Measurements from ENCODE around the gene RCOR1.
"Not testable (repeated sequence)": the region's sequence is repeated elsewhere in the genome, so short reads cannot be mapped to it uniquely, and the experiment has no call there.

RCOR1 gene

DNA sequence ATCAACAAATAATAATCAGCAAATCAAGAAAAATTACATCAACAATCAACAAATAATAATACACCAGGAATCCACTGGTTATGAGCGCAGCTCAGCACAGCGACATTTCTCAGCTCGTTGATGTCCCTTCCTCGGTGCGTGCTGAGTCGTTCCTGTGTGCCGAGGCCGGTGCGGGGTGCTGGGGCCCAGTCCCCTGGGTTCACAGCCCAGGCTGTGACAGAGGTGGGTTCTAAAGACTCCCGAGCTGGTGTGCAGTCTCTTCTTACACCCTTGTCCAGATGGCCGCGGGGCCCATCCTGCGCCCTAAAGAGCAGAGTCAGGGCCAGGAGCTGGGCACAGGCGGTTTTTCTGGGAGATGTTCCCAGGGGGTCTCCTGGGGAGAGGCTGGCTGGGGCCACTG, 157.9 kb downstream of the RCOR1 start:
- no peak for DNase-seq (ENCODE audit: low spot score)

DNA sequence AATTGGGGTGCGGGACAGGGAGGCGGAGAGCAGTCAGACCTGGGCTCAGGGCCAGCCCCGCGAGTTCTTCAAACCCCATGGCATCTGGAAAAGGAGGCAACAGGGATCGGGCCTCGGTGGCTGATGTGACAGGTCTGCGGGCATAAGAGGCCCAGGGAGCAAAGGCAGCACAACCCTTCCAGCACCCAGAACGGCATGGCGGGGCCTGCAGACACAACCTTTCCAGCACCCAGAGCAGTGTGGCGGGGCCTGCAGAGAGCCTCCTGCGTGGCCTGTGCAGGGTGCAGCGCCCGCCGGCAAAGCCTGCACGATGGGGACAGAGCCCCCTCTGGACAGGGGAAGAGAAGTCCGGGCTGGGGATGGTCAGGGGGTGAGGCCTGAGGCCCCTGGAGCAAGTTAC, 158.6 kb downstream of the RCOR1 start:
- no peak for DNase-seq (ENCODE audit: low spot score)

DNA sequence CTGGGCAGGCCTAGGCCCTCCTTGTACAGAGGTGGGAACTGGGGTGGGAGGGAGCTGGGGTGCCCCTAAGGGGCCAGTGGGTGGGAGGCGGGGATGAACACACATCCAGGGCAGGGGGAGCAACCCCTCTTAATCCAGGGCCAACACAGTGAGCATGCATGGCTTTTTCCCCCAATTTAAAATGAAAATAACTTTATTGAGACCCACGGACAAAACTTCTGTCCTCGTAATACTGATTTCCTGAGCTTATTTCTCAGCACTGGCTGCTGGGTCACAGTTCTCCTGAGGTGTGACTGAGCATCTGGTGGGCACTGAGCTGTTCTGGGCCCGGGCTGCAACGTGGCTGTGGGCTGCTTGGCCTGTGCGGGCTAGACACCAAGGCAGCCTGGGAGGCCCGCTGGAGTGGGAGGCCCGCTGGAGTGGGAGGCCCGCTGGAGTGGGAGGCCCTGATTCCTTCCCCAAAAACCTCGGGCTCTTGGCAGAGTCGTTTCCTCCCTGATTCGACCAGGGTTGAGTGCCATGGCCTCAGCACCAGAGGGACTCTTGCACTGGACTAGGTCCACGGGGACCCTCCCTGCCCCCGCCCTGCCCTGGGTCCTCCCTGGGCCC, 159.9 kb downstream of the RCOR1 start:
- DNase-seq (ENCODE audit: low spot score): no peak

DNA sequence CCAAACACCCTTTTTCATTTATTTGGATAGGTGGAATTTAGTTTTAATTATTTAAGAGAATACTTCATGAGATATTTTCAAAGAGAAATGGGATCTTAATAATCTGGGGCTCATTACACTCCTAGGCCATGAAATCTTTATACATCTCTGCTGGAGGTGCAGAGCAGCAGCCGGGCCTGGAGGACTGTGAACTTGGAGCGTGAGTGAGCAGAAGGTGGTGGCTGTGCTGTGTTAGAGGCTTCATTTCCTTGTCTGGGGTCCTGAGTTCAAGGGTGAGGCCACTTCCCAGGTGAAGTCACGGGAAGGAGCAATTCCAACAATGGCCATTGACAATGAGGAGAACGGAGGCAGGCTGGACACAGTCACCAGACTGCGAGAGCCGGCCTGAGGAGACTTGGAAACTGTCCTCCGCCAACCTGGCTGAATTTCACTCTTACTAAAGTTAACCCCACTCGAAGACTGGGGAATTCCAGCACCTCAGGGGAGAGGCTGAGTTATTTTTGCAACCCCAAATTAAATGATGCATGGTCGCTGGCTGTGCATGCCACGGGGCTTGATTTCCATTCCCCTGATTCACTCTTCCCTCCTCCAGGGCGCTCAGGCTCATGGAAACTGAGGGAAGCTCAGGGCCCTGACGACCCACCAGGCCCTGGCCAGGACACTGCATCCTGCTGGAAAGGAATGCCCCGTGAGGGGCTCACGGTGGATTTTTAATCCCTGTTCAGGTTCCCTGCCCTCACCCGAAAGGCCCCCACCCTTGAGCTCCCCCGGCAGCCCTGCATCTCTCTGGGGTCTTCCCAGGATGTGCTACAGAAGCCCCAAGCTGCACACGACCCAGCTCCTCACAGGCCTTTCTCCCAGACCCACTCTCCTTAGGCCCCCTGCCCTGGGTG, 162.2 kb downstream of the RCOR1 start:
- DNase-seq (ENCODE audit: low spot score): no peak

DNA sequence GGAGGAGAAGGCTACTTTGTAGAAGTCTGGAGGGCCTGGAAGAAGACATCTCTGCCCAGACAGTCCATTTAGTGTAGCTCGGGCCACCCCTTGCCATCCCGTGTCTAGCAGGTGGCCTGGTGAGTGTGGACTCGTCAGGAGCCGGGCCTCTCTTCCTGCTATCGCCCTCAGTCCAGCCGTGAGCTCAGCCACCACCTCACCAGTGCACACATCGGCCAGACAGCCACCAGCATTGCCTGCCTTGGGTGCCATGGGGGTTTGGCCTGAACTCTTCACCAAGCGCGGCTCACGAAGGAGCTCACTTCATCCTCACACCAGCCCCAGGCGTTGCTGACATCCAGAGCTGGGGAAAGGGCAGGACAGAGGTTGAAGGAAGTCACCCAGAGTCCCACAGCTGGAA, 165.2 kb downstream of the RCOR1 start:
- DNase-seq (ENCODE audit: low spot score): no peak

DNA sequence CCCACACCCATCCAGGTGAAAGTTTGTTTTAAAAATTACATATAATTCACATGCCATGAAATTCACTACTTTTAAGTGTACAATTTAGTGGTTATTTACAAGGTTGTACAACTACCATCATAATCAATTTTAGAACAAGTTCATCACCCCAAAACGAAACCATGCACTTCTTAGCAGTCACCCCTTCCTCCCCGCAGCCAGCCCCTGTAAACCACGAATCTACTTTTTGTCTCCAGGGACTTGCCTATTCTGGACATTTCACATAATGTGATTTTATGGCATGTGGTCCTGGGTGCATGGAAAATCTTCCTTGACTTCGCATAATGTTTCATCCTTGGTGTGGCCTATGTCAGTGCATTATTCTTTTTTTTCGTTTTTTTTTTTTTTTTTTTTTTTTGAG, 165.6 kb downstream of the RCOR1 start:
- no peak for DNase-seq (ENCODE audit: low spot score)

DNA sequence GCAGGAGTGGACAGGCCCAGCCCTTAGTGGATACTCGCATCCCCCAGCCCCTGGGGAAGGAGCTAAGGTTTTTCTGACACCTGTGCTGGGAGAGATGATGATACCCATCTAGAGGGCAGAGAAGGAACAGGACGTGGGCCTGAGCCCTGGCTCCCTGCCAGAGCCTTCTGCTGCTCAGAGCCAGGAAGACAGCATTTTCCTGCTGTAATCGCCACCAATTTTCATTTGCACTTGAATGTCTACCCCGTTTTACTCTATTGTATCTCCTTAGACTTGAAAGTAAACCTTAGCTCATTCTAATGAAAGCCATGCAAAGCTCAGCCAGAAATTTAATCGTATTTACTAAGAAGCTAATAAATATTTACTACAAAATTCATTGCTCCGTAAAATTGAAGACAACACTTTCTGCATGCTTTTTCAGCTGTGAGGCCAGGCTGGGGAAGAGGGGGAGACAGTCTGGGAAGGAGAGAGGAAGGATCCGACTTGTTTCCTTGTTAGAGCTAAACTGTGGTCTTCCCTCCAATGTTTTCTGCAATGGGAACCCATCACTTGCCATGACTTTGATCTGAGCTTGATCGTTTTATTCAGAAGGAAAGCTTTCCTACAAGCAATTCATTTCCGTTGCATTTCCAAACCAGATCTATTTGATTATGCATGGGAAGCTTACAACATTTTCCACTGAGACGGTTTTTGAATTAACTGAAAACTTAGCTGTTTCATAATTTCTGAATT, 167.2 kb downstream of the RCOR1 start:
- no peak for DNase-seq (ENCODE audit: low spot score)

DNA sequence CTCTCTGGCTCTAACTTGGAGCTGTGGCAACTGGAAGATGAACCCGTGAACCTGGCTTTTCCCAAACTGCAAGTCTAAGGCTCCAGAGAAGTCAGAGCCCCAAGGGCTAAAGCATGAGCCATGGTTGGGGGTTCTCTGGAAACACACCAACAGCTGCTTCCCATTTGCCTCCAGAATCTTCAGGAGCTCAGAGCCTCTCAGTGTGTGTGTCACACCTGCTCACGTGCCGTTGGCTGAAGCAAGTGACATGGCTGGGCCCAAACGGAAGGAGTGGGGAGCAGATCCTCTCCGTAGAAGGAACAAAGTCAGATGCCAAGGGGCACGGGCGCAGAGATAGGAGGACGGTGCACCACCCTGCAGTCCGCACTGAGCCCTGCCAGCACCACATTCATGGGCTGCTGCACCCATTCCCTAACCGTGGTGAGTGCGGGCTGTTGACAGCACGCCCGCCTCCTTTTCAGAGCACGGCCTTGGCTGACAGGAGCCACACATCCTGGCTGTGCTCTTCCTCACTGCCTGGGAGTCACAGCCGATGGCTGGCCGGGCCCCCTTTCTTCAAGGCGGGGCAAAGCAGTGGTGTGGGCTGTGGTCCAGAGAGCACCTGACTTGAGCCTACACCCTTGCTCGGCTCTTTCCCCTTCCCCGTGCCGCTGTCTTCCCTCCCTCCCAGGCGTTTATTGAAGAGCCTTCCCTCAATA, 168.2 kb downstream of the RCOR1 start:
- no peak for DNase-seq (ENCODE audit: low spot score)

DNA sequence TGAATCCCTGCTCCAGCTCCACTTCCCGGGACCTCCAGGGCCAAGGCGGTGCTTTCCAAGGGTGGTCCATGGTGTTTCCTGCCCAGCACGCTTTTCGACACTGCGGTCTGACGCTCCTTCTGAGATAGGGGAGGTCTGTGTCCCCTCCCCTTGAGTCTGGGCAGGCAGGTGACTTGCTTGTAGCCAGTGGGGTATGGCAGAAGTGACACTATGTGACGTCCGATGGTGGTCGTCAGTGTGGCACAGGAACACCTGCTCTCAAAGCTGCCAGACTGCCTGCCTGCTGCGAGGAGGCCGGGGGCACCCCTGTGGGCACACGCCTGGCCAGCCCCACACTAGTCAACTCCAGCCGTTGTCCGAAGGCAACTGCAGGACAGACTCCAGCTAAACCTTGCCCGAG, 168.8 kb downstream of the RCOR1 start:
- DNase-seq (ENCODE audit: low spot score): no peak

DNA sequence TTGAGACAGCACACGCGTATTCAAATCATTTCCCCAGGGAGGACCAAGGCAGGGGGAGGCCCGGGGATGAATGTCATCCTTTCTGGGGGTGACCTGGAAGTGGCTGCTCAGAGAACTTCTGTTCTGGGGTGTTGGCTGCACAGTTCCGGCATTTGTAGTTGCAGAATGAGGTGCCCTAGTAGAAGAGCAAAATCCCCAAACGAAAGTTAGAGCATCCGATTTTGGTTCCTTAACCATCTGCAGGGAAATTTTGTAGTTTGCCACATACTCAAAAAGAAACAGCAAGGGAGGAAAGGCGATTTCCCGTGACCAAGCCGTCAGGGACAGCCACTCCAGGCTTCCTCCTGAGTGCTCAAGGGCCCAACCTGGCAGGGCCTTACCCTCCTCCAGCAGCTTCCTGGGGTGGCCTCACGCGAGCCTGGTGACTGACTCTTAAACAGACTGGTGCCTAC, 171.8 kb downstream of the RCOR1 start:
- DNase-seq (ENCODE audit: low spot score): no peak

DNA sequence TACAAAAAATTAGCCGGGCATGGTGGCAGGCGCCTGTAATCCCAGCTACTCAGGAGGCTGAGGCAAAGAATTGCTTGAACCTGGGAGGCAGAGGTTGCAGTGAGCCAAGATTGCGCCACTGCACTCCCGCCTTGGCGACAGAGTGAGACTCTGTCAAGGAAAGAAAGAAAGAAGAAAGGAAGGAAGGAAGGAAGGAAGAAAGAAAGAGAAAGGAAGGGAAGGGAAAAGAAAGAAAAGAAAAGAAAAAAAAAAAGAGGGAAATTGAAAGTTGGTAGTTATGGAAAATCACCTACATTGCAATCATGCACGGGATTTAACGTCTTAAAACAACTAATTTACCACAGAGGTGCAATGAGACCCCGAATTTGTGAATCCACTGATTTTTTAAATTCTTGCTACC, 173.3 kb downstream of the RCOR1 start:
- DNase-seq (ENCODE audit: low spot score): not testable (repeated sequence)

DNA sequence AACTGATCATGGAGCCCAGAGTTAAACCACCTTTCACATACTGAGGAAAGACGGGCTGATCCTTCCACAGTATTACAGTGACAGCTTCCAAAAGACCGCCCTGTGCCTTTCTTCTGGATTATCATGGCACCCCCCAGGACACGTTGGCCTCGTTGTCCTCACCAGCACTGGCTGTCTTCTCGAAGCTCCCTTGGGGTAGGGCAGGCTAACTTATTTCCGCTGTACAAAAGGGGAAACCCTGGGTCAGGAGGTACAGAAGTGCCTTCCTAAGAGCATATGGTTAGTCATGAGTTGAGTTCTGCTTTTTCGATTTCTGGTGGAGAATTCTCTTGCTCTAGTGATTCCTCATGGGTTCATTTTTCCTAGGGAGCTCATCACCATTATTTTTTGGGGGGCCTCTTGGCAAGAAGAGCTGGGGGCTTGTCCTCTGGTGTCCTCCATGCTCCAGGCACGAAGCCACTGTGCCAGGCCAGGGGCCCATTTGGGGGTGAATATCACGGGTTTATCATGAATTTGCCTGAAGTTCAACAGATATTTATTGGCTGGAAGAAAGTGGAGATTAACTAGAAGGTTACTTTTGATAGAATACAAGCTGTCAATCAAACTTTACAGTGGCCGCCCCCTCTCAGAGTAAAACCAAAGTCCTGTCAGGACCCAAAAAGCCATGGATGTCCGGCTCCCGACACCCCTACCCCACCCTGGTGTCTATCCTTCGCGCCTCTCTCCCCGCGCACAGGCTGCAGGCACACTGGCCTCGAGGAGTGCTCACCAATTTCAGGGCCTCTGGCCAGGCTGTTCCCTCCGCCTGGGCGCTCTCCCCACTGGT, 176.0 kb downstream of the RCOR1 start:
- DNase-seq (ENCODE audit: low spot score): no peak

DNA sequence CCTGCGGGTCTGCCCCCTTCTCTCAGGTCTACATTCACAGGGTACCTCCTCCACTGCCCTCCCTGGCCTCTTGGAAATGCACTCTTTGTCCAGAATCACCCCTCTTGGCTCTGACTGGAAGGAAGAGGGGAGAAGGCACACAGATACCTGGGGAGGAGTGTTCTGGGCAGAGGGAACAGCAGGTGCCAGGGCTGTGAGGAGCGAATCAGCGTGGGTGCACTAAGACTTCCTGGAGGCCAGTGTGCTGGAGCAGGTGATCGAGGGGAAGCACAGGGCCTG, 176.5 kb downstream of the RCOR1 start:
- DNase-seq (ENCODE audit: low spot score): no peak

DNA sequence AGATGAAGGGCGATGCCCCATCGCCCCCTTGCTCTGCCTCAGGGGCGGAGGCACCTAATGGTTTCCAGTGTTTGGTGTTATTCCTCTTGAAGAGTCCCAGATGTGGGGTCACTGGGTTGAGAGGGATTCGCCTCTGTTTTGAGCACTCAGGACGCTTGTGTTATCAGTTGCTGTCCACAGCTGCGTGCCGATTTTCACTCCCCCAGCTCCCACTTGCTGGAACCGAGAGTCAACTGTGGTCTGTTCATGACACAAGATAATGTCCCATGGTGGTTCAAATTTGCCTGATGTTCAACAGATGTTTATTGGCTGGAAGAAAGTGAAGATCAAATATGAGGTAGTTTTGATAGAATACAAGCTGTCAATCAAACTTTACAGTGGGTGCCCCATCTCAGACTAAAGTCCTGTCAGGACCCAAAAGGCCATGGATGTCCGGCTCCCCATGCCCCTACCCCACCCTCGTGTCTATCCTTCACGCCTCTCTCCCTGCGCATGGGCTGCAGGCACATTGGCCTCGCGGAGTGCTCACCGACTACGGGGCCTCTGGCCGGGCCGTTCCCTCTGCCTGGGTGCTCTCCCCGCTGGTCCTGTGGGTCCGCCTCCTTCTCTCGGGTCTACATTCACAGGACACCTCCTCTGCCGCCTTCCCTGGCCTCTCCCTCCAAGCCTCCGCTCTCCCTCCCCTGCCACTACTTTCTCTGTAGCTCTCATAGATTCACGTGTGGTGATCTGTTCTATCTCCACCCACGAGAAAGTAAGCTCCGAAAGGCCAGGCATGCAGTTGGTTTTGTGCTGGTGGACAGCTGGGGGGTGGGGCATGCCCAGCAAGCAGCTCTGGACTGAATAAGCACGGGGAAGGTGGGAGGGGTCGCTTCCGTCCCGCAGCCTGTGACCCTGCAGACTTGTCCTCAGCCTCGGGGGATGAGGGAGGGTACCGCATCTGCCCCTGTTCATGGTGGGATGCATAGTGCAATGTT, 178.0 kb downstream of the RCOR1 start:
- DNase-seq (ENCODE audit: low spot score): no peak

DNA sequence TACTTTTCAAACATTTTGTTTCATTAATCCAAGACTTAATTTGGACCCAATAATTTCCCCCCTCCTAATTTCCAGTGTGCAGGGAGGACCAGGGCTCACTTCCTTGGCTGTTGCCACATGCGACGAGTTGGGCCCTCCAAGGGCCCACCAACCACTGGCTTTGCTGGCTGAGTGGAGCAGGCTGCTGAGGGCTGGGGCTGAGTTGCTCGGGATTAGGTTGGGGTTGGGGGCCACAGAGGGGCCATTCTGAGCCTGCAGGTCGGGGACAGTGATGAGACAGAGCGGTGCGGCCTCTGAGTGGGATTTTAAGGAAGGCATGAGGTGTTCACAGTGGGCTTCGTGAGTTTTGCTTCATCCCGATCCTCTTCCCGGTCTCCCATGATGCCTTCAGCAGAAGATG, 178.7 kb downstream of the RCOR1 start:
- DNase-seq (ENCODE audit: low spot score): no peak

DNA sequence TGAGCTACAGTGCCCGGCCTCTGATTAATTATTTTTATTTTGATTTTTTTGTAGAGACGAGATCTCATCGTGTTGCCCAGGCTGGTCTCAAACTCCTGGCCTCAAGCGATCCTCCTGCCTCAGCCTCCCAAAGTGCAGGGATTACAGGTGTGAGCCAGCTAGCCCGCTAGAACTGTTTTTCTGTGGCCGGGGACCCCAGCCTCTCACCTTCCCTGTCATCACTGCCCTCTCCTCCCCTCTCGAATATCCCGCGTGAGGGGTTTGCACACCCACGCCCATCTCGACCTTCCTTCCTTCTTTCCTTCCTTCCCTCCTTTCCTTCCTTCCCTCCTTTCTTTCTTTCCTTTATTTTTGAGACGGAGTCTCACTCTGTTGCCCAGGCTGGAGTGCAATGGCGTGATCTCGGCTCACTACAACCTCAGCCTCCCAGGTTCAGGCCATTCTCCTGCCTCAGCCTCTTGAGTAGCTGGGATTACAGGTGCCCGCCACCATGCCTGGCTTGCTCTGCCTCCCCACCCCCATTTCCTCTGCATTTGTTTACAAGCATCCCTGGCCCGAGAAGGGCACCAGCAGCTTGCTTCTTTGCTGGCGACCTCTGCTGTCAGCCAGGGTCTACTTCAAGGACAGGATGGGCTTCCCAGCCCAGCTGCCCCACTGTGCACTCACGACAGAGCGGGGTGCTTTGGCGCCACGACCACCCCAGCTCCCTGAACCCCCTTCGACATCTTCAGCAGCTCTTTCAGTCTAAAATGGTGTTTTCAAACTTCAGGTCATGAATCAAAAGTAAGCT, 180.5 kb downstream of the RCOR1 start:
- no peak for DNase-seq (ENCODE audit: low spot score)

DNA sequence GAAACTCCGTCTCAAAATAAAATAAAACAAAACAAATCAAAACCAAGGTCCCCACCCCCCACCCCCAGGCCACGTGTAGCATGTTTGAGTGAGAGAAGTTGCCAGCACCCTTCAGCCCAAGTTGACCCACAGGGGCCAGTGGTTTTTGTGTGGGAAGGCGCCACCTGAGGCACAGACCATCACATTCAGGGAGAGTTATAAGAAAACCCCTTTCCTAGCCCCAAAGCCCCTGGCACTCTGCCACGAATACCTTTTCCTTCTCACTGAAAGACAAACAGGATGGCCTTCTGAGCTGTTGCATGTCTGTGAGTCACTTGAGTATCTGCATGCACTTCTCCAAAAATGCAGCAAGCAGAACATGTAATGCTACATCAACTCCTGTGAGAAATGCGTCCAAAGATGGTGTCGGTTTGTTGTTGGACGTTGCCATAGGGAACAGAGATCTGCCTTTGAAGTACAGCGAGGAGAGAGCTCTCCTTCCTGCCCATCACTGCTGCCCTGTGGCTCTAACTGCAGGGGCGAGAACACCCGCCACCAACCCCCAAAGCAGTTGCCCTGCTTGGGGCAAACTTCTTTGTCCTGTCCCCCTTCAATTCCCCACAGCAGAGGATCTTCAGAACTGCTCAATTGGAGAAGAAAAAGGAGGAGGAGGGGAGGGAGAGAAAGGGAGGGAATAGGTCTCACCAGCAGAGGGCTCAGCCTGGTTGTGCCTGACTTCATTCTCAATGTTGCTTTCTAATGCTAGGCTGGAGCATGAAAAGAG, 182.1 kb downstream of the RCOR1 start:
- DNase-seq (ENCODE audit: low spot score): peak; percentile 66

DNA sequence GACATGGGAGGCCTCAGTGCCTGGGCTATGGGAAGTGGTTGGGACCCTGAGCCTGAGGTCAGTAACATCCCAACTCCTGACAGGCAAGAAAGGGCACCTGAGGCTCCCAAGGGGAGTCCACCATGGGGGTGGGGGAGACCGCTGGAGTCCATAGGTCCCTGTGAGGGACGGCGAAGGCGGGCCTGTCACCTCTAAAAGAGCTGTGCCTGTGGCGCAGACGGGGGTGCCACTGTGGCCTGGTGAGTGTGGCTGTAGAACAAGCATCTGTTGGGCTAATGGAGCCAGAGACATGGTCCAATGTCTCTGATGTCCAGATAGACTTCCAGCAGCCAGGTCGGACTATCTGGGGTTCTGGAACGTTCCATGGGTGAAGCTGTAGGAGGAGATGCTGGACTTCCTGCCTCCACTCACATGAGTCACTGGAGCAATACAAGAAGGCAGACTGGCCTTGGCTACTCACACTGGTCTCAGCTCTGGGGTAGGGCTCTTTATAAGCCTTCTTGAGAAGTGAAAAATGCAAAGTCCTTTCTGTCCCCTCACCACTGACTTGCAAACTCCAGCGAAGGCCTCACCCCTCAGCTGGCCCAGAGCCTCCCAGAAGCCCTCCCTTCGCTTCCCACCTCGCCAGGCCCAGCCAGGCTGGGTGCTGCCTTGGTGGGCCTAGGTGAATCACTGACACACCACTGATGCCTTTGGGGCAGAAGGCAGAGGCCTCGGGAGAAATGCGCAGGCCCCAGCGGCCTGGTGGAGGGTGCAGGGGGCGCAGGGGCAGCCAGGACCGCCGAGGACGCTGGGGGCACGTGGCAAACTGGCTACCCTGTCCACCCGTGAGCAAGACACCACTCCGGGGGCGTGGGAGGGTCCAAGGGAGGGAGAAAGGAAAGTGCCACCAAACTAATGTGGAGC, 183.7 kb downstream of the RCOR1 start:
- no peak for DNase-seq (ENCODE audit: low spot score)

All from putamen (tissue), 1 donor.